Measurements from ENCODE around the gene SCNN1G. TPM values are rescaled to one million over a fixed set of nuclear protein-coding genes. Genes with fewer than 3 reads are reported as not detected.

Gene SCNN1G
- total and polyA plus RNA-seq, 2 of the 13 experiments (the other 11 are each of a cell fraction or from before 2014, with no cell fraction given), result not detected

DNA sequence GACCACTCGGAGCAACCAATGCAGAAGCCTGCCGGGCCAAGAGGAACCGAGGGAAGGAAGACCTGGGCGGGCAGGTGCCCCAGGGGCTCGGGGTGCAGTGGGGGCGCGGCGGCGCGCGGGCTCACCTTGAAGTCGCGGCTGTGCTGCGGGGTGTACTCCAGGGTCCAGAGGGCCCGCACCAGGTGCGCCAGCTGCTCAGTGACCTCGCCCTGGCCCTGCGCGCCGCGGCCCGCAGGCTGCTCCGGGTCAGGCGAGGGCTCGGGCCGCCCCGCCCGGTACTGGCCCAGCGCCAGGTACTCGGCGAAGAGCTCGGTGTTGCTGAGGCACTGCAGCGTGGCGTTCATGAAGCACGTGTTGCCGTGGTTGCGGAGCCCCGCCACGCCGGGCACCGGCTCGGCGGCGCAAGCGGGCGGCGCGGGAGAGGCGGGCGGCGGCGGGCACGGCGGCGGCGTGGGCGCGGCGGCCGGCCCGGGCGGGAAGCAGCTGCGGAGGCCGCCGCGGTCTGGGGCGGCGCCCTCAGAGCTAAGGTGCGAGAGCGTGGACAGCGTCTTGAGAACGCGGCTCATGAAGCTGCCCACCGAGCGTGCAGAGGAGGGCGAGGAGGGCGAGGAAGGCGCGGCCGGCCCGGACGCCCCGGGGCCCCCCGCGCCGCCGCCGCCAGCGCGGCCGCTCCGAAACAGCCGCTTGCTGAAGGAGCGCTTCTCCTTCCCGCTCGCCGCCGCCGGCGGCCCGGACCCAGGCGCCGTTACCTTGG, 33.9 kb upstream of the SCNN1G start (continued):
- TF ChIP-seq, protein P1, sequence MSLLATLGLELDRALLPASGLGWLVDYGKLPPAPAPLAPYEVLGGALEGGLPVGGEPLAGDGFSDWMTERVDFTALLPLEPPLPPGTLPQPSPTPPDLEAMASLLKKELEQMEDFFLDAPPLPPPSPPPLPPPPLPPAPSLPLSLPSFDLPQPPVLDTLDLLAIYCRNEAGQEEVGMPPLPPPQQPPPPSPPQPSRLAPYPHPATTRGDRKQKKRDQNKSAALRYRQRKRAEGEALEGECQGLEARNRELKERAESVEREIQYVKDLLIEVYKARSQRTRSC (CRISPR knock-in tag; IDR thresholded peaks at IDR 0.05; ENCODE audit: low read depth), result peak; percentile 67; the same call in 1 of the 2 replicates
- TF ChIP-seq ZNF441 (CRISPR knock-in tag; IDR thresholded peaks at IDR 0.05; ENCODE audit: borderline replicate concordance), result peak; percentile 72; the same call in 1 of the 2 replicates
- TF ChIP-seq, protein P2, sequence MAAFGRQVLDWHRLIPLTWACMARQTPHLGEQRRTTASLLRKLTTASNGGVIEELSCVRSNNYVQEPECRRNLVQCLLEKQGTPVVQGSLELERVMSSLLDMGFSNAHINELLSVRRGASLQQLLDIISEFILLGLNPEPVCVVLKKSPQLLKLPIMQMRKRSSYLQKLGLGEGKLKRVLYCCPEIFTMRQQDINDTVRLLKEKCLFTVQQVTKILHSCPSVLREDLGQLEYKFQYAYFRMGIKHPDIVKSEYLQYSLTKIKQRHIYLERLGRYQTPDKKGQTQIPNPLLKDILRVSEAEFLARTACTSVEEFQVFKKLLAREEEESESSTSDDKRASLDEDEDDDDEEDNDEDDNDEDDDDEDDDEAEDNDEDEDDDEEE (CRISPR knock-in tag; IDR thresholded peaks at IDR 0.05), result peak; percentile 22; the same call in 1 of the 2 replicates
- peak; percentile 46; the same call in 1 of the 2 replicates for TF ChIP-seq KAT8 (CRISPR knock-in tag; IDR thresholded peaks at IDR 0.05)
- TF ChIP-seq ZFY (CRISPR knock-in tag; IDR thresholded peaks at IDR 0.05), result peak; percentile 80
- peak; percentile 86 for TF ChIP-seq RARA (CRISPR knock-in tag; IDR thresholded peaks at IDR 0.05)
- TF ChIP-seq HOXA5 (CRISPR knock-in tag; IDR thresholded peaks at IDR 0.05), result peak; percentile 16
- no peak for TF ChIP-seq FOSL1 (CRISPR knock-in tag; IDR thresholded peaks at IDR 0.05; ENCODE audit: borderline replicate concordance)
- TF ChIP-seq RORA (CRISPR knock-in tag; IDR thresholded peaks at IDR 0.05), result no peak
- 0 out of 2 replicates have a peak, but pooled peaks have one; percentile 44 for TF ChIP-seq GFI1 (CRISPR knock-in tag; IDR thresholded peaks at IDR 0.05; ENCODE audit: borderline replicate concordance)
- TF ChIP-seq PRPF4 (IDR thresholded peaks at IDR 0.05; ENCODE audit: low read depth, low read length, poor library complexity, severe bottlenecking), result no peak
- no peak for TF ChIP-seq MAF1 (CRISPR knock-in tag; IDR thresholded peaks at IDR 0.05; ENCODE audit: borderline replicate concordance)
- TF ChIP-seq, protein P3, sequence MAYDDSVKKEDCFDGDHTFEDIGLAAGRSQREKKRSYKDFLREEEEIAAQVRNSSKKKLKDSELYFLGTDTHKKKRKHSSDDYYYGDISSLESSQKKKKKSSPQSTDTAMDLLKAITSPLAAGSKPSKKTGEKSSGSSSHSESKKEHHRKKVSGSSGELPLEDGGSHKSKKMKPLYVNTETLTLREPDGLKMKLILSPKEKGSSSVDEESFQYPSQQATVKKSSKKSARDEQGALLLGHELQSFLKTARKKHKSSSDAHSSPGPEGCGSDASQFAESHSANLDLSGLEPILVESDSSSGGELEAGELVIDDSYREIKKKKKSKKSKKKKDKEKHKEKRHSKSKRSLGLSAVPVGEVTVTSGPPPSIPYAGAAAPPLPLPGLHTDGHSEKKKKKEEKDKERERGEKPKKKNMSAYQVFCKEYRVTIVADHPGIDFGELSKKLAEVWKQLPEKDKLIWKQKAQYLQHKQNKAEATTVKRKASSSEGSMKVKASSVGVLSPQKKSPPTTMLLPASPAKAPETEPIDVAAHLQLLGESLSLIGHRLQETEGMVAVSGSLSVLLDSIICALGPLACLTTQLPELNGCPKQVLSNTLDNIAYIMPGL (CRISPR knock-in tag; IDR thresholded peaks at IDR 0.05; ENCODE audit: borderline replicate concordance in 1 of 2, low read depth in 1 of 2), result peak; percentile 64 to 84; a peak in 3 of 4 replicates
- TF ChIP-seq ZNF768 (CRISPR knock-in tag; IDR thresholded peaks at IDR 0.05), result peak; percentile 88; the same call in 1 of the 2 replicates
- no peak for TF ChIP-seq ZNF747 (CRISPR knock-in tag; IDR thresholded peaks at IDR 0.05; ENCODE audit: borderline replicate concordance)
- TF ChIP-seq AGO1 (IDR thresholded peaks at IDR 0.05; ENCODE audit: low read depth, low read length, poor library complexity, severe bottlenecking), result no peak
- TF ChIP-seq PHF20 (CRISPR knock-in tag; IDR thresholded peaks at IDR 0.05), result peak; percentile 42
- TF ChIP-seq MAFK (conservative IDR thresholded peaks at IDR 0.05 in 1 of 2, IDR thresholded peaks at IDR 0.05 in 1 of 2; ENCODE audit: low read length in 2 of 2), result no peak
- TF ChIP-seq ZNF564 (CRISPR knock-in tag; IDR thresholded peaks at IDR 0.05), result peak; percentile 85
- TF ChIP-seq, protein P4, sequence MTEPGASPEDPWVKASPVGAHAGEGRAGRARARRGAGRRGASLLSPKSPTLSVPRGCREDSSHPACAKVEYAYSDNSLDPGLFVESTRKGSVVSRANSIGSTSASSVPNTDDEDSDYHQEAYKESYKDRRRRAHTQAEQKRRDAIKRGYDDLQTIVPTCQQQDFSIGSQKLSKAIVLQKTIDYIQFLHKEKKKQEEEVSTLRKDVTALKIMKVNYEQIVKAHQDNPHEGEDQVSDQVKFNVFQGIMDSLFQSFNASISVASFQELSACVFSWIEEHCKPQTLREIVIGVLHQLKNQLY (CRISPR knock-in tag; IDR thresholded peaks at IDR 0.05), result peak; percentile 63; the same call in 1 of the 2 replicates
- TF ChIP-seq, protein P5, sequence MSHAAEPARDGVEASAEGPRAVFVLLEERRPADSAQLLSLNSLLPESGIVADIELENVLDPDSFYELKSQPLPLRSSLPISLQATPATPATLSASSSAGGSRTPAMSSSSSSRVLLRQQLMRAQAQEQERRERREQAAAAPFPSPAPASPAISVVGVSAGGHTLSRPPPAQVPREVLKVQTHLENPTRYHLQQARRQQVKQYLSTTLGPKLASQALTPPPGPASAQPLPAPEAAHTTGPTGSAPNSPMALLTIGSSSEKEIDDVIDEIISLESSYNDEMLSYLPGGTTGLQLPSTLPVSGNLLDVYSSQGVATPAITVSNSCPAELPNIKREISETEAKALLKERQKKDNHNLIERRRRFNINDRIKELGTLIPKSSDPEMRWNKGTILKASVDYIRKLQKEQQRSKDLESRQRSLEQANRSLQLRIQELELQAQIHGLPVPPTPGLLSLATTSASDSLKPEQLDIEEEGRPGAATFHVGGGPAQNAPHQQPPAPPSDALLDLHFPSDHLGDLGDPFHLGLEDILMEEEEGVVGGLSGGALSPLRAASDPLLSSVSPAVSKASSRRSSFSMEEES (CRISPR knock-in tag; IDR thresholded peaks at IDR 0.05), result peak; percentile 31; the same call in 1 of the 2 replicates
- TF ChIP-seq TEAD3 (CRISPR knock-in tag; optimal IDR thresholded peaks at IDR 0.05; ENCODE audit: borderline replicate concordance), result peak; percentile 10

Measured in HepG2 (cell line).